Body of pancreas (tissue), 4 donors: Measurements from ENCODE around the gene HAUS3. TPM values are rescaled to one million over a fixed set of nuclear protein-coding genes. Genes with fewer than 3 reads are reported as not detected.
A peak's percentile ranks its signal among the peaks of the same experiment; 100 is the strongest.

Experiments used
- ATAC-seq: fragments of 150-250 bp; one replicate; pipeline ENCODE4 v1.9.1; 2016
- DNase-seq, 4 donors: peaks; one replicate each; pipeline ENCODE4 v3.0.0-alpha.2; 2019
- H3K27ac ChIP-seq, 4 donors: fragments of 200-600 bp; sonication (generic); 1 replicate in 3 of 4; 2 replicates in 1 of 4; pipeline versions ENCODE4 v1.5.1 to v1.6.1; 2016 to 2019; ENCODE audit warnings: mild to moderate bottlenecking in 1 of 4, mixed read lengths in 1 of 4, moderate library complexity in 1 of 4
- H3K27me3 ChIP-seq, 2 donors: fragments of 200-600 bp; sonication (generic); one replicate each; pipeline ENCODE4 v1.6.0; 2016; ENCODE audit warnings: mild to moderate bottlenecking in 1 of 2
- H3K36me3 ChIP-seq, 2 donors: fragments of 200-600 bp; sonication (generic); replicated peaks in 1 of 2; 2 replicates each; pipeline ENCODE4 v1.5.1; 2016; ENCODE audit warnings: low read depth in 2 of 2; ENCODE audit not compliant: insufficient read depth in 1 of 2
- H3K4me1 ChIP-seq: fragments of 200-600 bp; sonication (generic); one replicate; pipeline ENCODE4 v1.6.0; 2016
- H3K4me3 ChIP-seq, 2 donors: fragments of 200-600 bp; sonication (generic); 1 replicate in 1 of 2; 2 replicates in 1 of 2; pipeline ENCODE4 v1.5.1; 2016 to 2019
- H3K9me3 ChIP-seq, 3 donors: fragments of 200-600 bp; sonication (generic); 1 replicate in 2 of 3; 2 replicates in 1 of 3; pipeline ENCODE4 v1.5.1; 2016
- POLR2A ChIP-seq, 3 donors: fragments of 450-650 bp; IDR thresholded peaks; one replicate each; pipeline ENCODE4 v1.6.1; 2016; ENCODE audit warnings: antibody characterized with exemption in 3 of 3, mild to moderate bottlenecking in 2 of 3
- WGBS, 2 donors: methylation state at CpG; one replicate each; pipeline ENCODE4 v1.1.5; 2017; 5-methylcytosine and 5-hydroxymethylcytosine counted together
- intact Hi-C: fragments of 100-400 bp; cut with DNase I; formaldehyde crosslinking; loops from one replicate; pipeline ENCODE4 v1.15.1; 2023
- total RNA-seq, 2 donors: library from RNA; depleted of rRNA; stranded (reverse); fragments of >200 nt; gene quantifications; one replicate each; pipeline ENCODE4 v1.1.0, GENCODE V29; 2016
- TF ChIP-seq, protein P1 (sequence below), 7 experiments: fragments of 450-650 bp in 4 of 7; fragments of 200-600 bp in 3 of 7; sonication (generic) in 3 of 7; IDR thresholded peaks; one replicate each; pipeline ENCODE4 v1.5.1; 2016 to 2019; ENCODE audit warnings: antibody characterized with exemption in 7 of 7

Gene HAUS3
- total RNA-seq, 2 donors from 2014 or later, result 7.3 to 11.9 TPM

DNA sequence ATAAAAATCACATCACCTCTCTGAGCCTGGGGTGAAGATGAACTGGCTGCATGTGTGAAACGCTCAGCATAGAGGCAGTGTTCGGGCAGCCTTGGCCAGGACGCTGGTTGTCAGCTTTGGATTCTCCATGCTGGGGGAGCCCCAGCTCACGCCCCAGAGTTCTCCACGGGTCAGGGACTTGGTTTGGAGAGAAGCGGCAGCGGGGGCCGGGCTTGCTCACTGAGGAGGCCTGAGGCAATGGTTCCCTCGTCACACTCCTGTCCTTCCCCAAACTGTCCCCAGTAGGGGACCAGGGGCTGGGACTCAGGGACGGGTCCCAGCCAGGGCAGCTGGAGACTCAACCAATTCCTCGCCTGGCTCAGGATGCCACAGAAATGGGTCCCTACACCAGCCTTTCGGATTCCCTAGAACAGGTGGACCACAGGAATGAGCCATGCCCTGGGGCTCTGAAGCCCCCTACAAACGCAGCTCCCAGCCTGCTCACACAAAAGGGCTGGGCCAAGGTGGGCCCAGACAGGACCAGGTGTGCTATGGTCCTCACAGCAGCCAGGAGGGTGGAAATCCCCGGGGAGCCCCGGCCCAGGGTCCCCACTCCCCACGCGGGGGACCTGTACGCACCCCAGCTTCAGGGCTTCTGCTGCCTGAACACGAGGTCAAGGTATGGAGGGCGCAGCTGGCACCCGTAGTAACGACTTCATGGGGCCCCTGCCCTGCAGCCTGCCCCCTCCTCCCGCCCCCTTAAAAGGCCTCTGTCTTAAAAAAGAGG is 18.6 kb upstream of the HAUS3 start:
- TF ChIP-seq, protein P1, sequence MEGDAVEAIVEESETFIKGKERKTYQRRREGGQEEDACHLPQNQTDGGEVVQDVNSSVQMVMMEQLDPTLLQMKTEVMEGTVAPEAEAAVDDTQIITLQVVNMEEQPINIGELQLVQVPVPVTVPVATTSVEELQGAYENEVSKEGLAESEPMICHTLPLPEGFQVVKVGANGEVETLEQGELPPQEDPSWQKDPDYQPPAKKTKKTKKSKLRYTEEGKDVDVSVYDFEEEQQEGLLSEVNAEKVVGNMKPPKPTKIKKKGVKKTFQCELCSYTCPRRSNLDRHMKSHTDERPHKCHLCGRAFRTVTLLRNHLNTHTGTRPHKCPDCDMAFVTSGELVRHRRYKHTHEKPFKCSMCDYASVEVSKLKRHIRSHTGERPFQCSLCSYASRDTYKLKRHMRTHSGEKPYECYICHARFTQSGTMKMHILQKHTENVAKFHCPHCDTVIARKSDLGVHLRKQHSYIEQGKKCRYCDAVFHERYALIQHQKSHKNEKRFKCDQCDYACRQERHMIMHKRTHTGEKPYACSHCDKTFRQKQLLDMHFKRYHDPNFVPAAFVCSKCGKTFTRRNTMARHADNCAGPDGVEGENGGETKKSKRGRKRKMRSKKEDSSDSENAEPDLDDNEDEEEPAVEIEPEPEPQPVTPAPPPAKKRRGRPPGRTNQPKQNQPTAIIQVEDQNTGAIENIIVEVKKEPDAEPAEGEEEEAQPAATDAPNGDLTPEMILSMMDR (IDR thresholded peaks at IDR 0.05), result no peak
- TF ChIP-seq POLR2A (IDR thresholded peaks at IDR 0.05), result no peak
- Histone ChIP-seq H3K27me3 (no peaks in the 10 kb centered on the region), H3K4me3 (peak overlapping the region; percentile 46 to 92), H3K9me3 (no peaks in the 10 kb centered on the region), H3K27ac (peak overlapping the region in 2 of 4 donors; percentile 83 to 90), H3K4me1 (peaks cover 62% of the 10 kb centered on the region), H3K36me3 (no peaks in the 10 kb centered on the region)
- 20 to 27% methylated on average over 12 to 23 of the region's 23 CpGs for WGBS, 2 donors
- ATAC-seq (no peak), DNase-seq (peak; percentile 10 to 23 (median 14))
- intact Hi-C loops, result loop anchor here (10.0 kb wide), 1 partner anchor 164 kb away; no protein-coding TSS in a partner anchor

DNA sequence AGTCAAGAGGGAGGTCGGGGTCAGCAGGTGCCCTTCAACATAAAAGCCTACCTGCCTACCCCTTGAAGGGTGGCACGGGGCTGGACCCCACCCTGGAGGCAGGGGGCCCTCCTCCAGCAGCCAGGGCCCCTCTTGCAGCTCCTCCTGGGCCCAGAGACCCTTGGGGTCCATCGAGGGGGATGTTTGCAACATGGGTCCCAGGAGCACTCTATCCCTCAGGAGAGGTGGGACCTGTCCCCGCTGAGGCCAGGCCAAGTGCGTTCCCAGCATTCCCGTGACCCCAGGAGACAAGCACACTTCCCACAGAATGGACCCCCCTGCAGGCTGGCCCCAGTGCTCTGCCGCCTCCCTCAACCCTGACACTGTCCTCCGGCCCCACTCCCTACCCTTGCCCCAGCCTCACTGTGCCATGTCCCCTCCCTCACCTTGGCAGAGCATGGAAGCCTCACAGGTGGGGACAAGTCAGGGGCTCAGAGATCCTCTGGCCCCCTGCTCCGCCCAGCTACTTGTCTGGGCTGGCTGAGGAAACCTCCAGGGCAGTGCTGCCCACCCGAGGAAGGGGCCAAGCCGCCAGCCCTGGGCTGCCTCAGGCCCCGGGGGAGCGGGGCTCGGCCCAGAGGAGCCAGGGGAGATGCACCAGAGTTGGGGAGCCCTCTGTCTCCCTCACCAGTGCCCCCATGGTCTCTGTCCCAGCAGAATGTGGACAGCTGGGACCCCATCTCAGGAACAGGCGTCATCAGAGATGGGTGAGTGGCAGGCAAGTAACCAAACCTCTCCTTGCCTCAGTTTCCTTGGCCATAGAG is 17.8 kb upstream of the HAUS3 start:
- H3K27ac ChIP-seq, result peak overlapping the region in 2 of 4 donors; percentile 83 to 90
- TF ChIP-seq, protein P1 (IDR thresholded peaks at IDR 0.05), result no peak
- no peak for TF ChIP-seq POLR2A (IDR thresholded peaks at IDR 0.05)
- no peaks in the 10 kb centered on the region for H3K27me3 ChIP-seq
- H3K9me3 ChIP-seq, result no peaks in the 10 kb centered on the region
- 72 to 79% methylated on average over 8 to 15 of the region's 15 CpGs for WGBS, 2 donors
- intact Hi-C loops, result loop anchor here (10.0 kb wide), 1 partner anchor 165 kb away; no protein-coding TSS in a partner anchor
- H3K36me3 ChIP-seq, result peaks cover 0 to 2% of the 10 kb centered on the region in 2 donors
- H3K4me3 ChIP-seq, result no peak overlapping the region
- H3K4me1 ChIP-seq, result peaks cover 69% of the 10 kb centered on the region
- DNase-seq (peak; percentile 1 to 13 (median 8)), ATAC-seq (no peak)

DNA sequence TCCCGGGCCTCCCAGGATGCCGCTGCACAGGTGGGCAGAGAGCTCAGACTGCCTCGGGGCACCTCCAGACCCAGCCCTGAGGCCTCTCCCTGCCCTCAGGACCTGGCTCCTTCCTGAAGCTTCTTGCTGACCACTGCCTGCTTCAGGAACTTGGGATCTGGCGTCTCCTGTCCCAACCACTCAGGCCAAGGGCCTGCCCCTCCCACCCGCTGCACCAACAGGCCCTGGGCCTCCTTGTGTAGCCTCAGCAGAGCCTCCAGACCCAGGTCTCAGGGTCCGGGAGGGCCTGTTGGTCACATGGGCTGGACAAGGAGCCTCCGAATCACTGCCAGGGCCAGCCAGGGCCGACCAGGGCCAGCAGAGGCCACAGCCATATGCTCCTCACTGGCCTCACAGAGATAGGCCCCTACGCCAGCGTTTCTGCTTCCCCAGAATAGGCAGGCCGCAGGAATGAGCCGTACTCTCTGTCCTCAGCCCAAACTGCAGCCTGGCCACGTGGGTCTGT is 17.2 kb upstream of the HAUS3 start:
- ATAC-seq (no peak), DNase-seq (peak in 3 of 4 donors; percentile 8 to 15 (median 11))
- intact Hi-C loops, result no loop called here
- Histone ChIP-seq H3K27ac (peak overlapping the region in 3 of 4 donors; percentile 7 to 90 (median 83)), H3K36me3 (peaks cover 0 to 5% of the 10 kb centered on the region in 2 donors), H3K27me3 (no peaks in the 10 kb centered on the region), H3K4me3 (no peak overlapping the region), H3K4me1 (peaks cover 69% of the 10 kb centered on the region), H3K9me3 (no peaks in the 10 kb centered on the region)
- no peak for TF ChIP-seq POLR2A (IDR thresholded peaks at IDR 0.05)
- TF ChIP-seq, protein P1 (IDR thresholded peaks at IDR 0.05), result no peak
- WGBS, 2 donors, result 61% methylated on average over 13 of the region's 13 CpGs; no CpG with 5 or more reads in 1 of the 2 donors

DNA sequence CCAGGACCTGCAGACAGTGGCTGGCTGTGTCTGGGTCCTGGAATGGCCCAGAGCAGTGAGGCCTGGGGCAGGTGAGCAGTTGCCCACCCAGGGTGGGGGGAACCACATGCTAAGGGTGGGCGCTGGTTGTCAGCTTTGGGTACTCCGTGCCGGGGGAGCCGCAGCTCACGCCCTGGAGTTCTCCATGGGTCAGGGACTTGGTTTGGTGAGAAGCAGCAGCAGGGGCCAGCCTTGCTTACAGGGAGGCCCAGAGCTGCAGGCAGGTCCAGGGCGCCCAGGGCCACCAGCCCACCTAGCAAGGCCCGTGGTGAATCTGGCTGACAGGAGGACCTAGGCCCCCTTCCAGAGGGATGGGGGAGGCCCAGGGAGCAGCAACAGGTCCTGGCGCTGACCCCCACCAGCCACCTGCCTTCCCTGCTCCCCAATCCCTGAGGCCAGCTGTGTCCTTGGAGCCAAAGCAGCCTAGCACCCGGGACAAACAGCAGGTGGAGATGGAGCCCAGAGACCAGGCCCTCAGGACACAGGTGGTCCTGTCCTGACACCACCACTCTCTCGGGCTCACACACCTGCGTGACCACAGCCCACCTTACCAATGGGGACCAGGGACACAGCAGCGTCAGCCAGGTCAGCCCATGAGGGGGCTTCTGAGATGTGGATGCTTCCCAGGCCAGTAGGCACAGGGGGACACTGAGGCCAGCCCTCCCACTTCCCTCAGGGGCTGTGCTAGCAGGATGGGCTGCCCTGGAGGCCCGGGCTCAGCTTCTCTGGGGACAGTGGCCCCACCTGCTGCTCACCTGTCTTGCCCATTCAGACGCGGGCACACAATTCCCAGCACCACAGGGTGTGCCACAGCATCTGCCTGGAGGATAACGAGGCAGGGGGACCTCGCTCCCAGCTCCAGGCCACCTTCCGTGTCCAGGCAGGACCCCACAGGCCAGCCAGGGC is 16.4 kb upstream of the HAUS3 start:
- ATAC-seq (no peak), DNase-seq (peak in 1 of 4 donors; percentile 15)
- Histone ChIP-seq H3K27me3 (no peaks in the 10 kb centered on the region), H3K4me3 (no peak overlapping the region), H3K27ac (peak overlapping the region in 3 of 4 donors; percentile 7 to 90 (median 83)), H3K4me1 (peaks cover 69% of the 10 kb centered on the region), H3K9me3 (no peaks in the 10 kb centered on the region), H3K36me3 (peaks cover 0 to 9% of the 10 kb centered on the region in 2 donors)
- no peak for TF ChIP-seq POLR2A (IDR thresholded peaks at IDR 0.05)
- TF ChIP-seq, protein P1 (IDR thresholded peaks at IDR 0.05), result no peak
- intact Hi-C loops, result no loop called here
- WGBS, 2 donors, result 71 to 93% methylated on average over 8 to 16 of the region's 18 CpGs
